Myometrial cell (primary cell): ENCODE results near the gene TEDDM1. TPM values are rescaled to one million over a fixed set of nuclear protein-coding genes. Genes with fewer than 3 reads are reported as not detected.

Experiments used
- total RNA-seq: library from RNA; depleted of rRNA; stranded (reverse); fragments of >200 nt; gene quantifications from 2 replicates; pipeline ENCODE4 v1.2.3, GENCODE V29; 2015

Gene TEDDM1
- total RNA-seq: not detected in 2 replicates

GRCh38 chr1:182400567-182400966, at the start of gene TEDDM1:
Gene TEDDM1 (minus strand): TSS chr1:182400667. CDS start chr1:182400485, 182 bp downstream.

GRCh38 chr1:182450087-182450486, 49.6 kb upstream of the TEDDM1 start, which contains the start of gene RGSL1:
Gene RGSL1 (plus strand): TSS chr1:182450146. CDS start chr1:182450166, 20 bp downstream.

GRCh38 chr1:182391362-182392049, 9.0 kb downstream of the TEDDM1 start, which contains the start of gene GLUL:
Gene GLUL (minus strand): TSS chr1:182391790. CDS start chr1:182388737, 3,053 bp downstream.

Other genes starting within 250 kb of the TEDDM1 start
- 434 and 472 TPM in 2 replicates for gene GLUL, start 8.9 kb downstream of the TEDDM1 start, total RNA-seq
- not detected in 2 replicates for gene RGSL1, start 49.5 kb upstream of the TEDDM1 start, total RNA-seq
- 3.5 and 6.9 TPM in 2 replicates for gene RNASEL, start 188.6 kb upstream of the TEDDM1 start, total RNA-seq
- not detected in 2 replicates for gene RGS16, start 203.7 kb upstream of the TEDDM1 start, total RNA-seq